Measurements from ENCODE around the gene ITGA1.

ITGA1 gene

GRCh38 chr5:52998552-52999313, 211.0 kb downstream of the ITGA1 start:
- Mint-ChIP-seq H3K27ac (no peak overlapping the region), H3K4me3 (no peak overlapping the region), H3K9me3 (no peaks in the 10 kb centered on the region), H3K36me3 (ENCODE audit: low read depth) (no peaks in the 10 kb centered on the region), H3K4me1 (ENCODE audit: low read depth) (no peaks in the 10 kb centered on the region), H3K27me3 (no peaks in the 10 kb centered on the region)
- intact Hi-C loops (cut with micrococcal nuclease) = no loop called here

- Mint-ChIP-seq H3K4me3 (no peak overlapping the region), H3K9me3 (no peaks in the 10 kb centered on the region), H3K36me3 (ENCODE audit: low read depth) (no peaks in the 10 kb centered on the region), H3K4me1 (ENCODE audit: low read depth) (no peaks in the 10 kb centered on the region), H3K27ac (no peak overlapping the region), H3K27me3 (no peaks in the 10 kb centered on the region)
- intact Hi-C loops (cut with micrococcal nuclease) = no loop called here
These were observed 211.7 kb downstream of the ITGA1 start for GRCh38 chr5:52999344-52999949.

GRCh38 chr5:53001541-53001940, 213.8 kb downstream of the ITGA1 start:
- H3K27ac Mint-ChIP-seq = no peak overlapping the region
- no peaks in the 10 kb centered on the region for H3K36me3 Mint-ChIP-seq (ENCODE audit: low read depth)
- intact Hi-C loops (cut with micrococcal nuclease) = no loop called here
- H3K4me1 Mint-ChIP-seq (ENCODE audit: low read depth) = peaks cover 5% of the 10 kb centered on the region
- no peak overlapping the region for H3K4me3 Mint-ChIP-seq
- H3K9me3 Mint-ChIP-seq = no peaks in the 10 kb centered on the region
- no peaks in the 10 kb centered on the region for H3K27me3 Mint-ChIP-seq

GRCh38 chr5:53002491-53002890, 214.8 kb downstream of the ITGA1 start:
- H3K9me3 Mint-ChIP-seq = no peaks in the 10 kb centered on the region
- no peak overlapping the region for H3K4me3 Mint-ChIP-seq
- H3K27ac Mint-ChIP-seq = no peak overlapping the region
- H3K36me3 Mint-ChIP-seq (ENCODE audit: low read depth) = no peaks in the 10 kb centered on the region
- H3K4me1 Mint-ChIP-seq (ENCODE audit: low read depth) = peaks cover 12% of the 10 kb centered on the region
- no peaks in the 10 kb centered on the region for H3K27me3 Mint-ChIP-seq
- intact Hi-C loops (cut with micrococcal nuclease) = no loop called here

- H3K36me3 Mint-ChIP-seq (ENCODE audit: low read depth) = no peaks in the 10 kb centered on the region
- H3K27ac Mint-ChIP-seq = no peak overlapping the region
- no peak overlapping the region for H3K4me3 Mint-ChIP-seq
- H3K27me3 Mint-ChIP-seq = no peaks in the 10 kb centered on the region
- intact Hi-C loops (cut with micrococcal nuclease) = no loop called here
- H3K9me3 Mint-ChIP-seq = no peaks in the 10 kb centered on the region
- peaks cover 13% of the 10 kb centered on the region for H3K4me1 Mint-ChIP-seq (ENCODE audit: low read depth)
These were observed 215.4 kb downstream of the ITGA1 start for GRCh38 chr5:53003144-53003543.

- intact Hi-C loops (cut with micrococcal nuclease) = no loop called here
- no peak overlapping the region for H3K4me3 Mint-ChIP-seq
- H3K27me3 Mint-ChIP-seq = no peaks in the 10 kb centered on the region
- peaks cover 13% of the 10 kb centered on the region for H3K4me1 Mint-ChIP-seq (ENCODE audit: low read depth)
- no peaks in the 10 kb centered on the region for H3K9me3 Mint-ChIP-seq
- H3K36me3 Mint-ChIP-seq (ENCODE audit: low read depth) = no peaks in the 10 kb centered on the region
- H3K27ac Mint-ChIP-seq = no peak overlapping the region
These were observed 219.5 kb downstream of the ITGA1 start for GRCh38 chr5:53006911-53007890.

GRCh38 chr5:53008751-53009150, 221.0 kb downstream of the ITGA1 start:
- H3K4me1 Mint-ChIP-seq (ENCODE audit: low read depth) = peaks cover 13% of the 10 kb centered on the region
- no peaks in the 10 kb centered on the region for H3K36me3 Mint-ChIP-seq (ENCODE audit: low read depth)
- H3K4me3 Mint-ChIP-seq = no peak overlapping the region
- H3K27ac Mint-ChIP-seq = no peak overlapping the region
- H3K9me3 Mint-ChIP-seq = peaks cover 6% of the 10 kb centered on the region
- H3K27me3 Mint-ChIP-seq = peaks cover 2% of the 10 kb centered on the region
- intact Hi-C loops (cut with micrococcal nuclease) = no loop called here
